Prostate gland (tissue), 2 donors: ENCODE results near the gene ZMYND10.

Experiments
- CTCF ChIP-seq, 4 experiments: fragments of 200-600 bp in 2 of 4; fragments of 450-650 bp in 2 of 4; sonication (generic) in 2 of 4; IDR thresholded peaks; 1 replicate in 3 of 4; 2 replicates in 1 of 4; pipeline ENCODE4 v1.5.1; 2016 to 2019; ENCODE audit warnings: antibody characterized with exemption in 4 of 4, mild to moderate bottlenecking in 2 of 4, moderate library complexity in 2 of 4
- POLR2A ChIP-seq: fragments of 450-650 bp; IDR thresholded peaks from one replicate; pipeline ENCODE4 v1.6.1; 2016; ENCODE audit warnings: antibody characterized with exemption, mild to moderate bottlenecking
- POLR2AphosphoS5 ChIP-seq: sonication (generic); formaldehyde crosslinking; IDR thresholded peaks from one replicate; pipeline ENCODE4 v1.6.1; 2017; ENCODE audit warnings: antibody characterized with exemption

GRCh38 chr3:50358911-50359759 is 13.6 kb upstream of the ZMYND10 start, which contains the start of gene TMEM115:
- TF ChIP-seq CTCF (IDR thresholded peaks at IDR 0.05): peak in 1 of 4 experiments; percentile 21
- peak; percentile 100 for TF ChIP-seq POLR2AphosphoS5
- peak; percentile 57 for TF ChIP-seq POLR2A
